ENCODE results near the gene RGS3.

- TF ChIP-seq EZH2 (IDR thresholded peaks at IDR 0.05; ENCODE audit: insufficient read depth, low read length) (no peak), CTCF (IDR thresholded peaks at IDR 0.05; ENCODE audit: insufficient read depth, low read depth, low read length) (no peak)
Measured at GRCh38 chr9:113461285-113461684, 2.2 kb upstream of the RGS3 start.

All from astrocyte (in vitro differentiated cells and primary cell).